ENCODE results near the gene ZBTB8B. TPM values are rescaled to one million over a fixed set of nuclear protein-coding genes. Genes with fewer than 3 reads are reported as not detected.
"Not testable (repeated sequence)": the region's sequence is repeated elsewhere in the genome, so short reads cannot be mapped to it uniquely, and the experiment has no call there.

ZBTB8B gene
- polyA plus RNA-seq, 5 donors: 0.92 to 2.0 (median 1.4) TPM

- DNase-seq: no peak
Observed at GRCh38 chr1:32468791-32469190, 3.9 kb downstream of the ZBTB8B start.

GRCh38 chr1:32470431-32470830 lies 5.6 kb downstream of the ZBTB8B start:
- DNase-seq: peak in 1 of 2 donors; percentile 12

DNA sequence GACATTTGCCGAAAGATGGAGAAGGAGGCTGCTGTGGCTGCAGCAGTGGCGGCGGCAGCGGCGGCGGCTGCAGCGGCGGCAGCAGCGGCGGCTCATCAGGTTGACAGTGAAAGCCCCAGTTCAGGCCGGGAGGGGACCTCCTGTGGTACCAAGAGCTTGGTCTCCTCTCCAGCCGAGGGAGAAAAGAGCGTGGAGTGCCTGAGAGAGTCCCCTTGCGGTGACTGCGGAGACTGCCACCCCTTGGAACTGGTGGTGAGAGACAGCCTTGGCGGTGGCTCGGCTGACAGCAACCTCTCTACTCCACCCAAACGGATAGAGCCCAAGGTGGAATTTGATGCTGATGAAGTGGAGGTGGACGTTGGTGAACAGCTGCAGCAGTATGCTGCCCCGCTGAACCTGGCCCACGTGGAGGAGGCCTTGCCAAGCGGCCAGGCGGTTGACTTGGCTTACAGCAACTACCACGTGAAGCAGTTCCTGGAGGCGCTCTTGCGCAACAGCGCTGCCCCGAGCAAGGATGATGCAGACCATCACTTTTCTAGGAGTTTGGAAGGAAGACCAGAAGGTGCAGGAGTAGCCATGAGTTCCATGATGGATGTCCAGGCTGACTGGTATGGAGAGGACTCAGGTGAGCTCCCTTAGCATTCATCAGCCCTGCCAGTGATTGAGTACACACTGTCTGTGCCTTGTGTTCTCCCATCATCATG lies 6.3 kb downstream of the ZBTB8B start:
- DNase-seq: no peak

DNA sequence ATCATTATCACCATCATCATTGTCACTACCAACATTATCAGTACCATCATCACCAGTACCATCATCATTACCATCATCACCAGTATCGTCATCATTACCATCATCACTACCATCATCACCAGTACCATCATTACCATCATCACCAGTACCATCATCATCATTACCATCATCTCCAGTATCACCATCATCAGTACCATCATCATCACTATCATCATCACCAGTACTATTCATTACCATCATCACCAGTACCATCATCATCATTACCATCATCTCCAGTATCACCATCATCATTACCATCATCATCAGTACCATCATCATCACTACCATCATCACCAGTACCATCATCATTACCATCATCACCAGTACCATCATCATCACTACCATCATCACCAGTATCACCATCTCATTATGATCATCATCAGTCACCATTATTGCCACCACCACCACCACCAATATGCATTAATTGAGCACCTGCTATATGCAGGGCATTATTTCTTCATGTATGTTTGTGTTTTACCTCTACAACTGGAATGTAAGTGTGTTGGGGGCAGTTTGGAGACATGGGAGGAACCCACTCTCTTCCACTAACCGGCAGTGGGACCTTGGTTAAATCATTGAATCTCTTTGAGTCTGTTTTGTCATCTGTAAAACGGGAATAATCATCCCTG lies 7.0 kb downstream of the ZBTB8B start:
- DNase-seq: no peak

DNA sequence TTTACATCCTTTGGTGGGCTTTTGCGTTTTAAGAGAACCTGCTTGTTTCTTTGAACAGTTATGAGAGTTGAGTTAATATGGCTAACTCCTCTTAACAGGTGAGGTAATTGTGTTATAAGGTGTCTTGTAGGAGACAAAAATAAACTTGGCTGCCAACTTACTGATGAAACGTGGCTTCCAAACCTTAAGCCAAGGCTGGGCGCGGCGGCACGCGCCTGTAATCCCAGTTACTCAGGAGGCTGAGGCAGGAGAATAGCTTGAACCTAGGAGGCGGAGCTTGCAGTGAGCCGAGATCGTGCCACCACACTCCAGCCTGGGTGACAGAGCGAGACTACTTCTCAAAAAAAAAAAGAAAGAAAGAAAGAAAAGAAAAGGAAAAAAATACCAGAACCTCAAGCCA lies 8.1 kb downstream of the ZBTB8B start:
- DNase-seq: not testable (repeated sequence)

DNA sequence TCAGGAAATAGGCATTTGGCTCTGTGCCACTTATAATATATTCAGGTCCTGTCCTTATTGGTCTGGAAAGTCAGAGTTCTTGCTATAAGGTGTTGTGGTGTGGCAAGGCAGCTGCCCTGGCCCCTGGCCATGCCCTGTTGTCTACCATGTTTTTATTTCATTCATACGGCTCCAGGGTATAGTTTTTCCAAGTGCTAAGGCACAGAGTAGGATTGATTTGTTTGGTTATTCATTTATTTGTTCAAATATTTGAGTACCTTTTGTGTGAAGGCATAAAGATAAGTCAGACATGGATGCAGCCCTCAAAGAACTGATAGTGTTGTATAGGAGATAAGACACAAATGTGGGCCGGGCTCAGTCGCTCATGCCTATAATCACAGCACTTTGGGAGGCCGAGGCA lies 10.1 kb downstream of the ZBTB8B start:
- no peak for DNase-seq

GRCh38 chr1:32480003-32480402 lies 15.1 kb downstream of the ZBTB8B start:
- no peak for DNase-seq

GRCh38 chr1:32480761-32481160 lies 15.9 kb downstream of the ZBTB8B start:
- DNase-seq: no peak

- DNase-seq: not testable (repeated sequence)
Observed at GRCh38 chr1:32481788-32482187, 16.9 kb downstream of the ZBTB8B start.

DNA sequence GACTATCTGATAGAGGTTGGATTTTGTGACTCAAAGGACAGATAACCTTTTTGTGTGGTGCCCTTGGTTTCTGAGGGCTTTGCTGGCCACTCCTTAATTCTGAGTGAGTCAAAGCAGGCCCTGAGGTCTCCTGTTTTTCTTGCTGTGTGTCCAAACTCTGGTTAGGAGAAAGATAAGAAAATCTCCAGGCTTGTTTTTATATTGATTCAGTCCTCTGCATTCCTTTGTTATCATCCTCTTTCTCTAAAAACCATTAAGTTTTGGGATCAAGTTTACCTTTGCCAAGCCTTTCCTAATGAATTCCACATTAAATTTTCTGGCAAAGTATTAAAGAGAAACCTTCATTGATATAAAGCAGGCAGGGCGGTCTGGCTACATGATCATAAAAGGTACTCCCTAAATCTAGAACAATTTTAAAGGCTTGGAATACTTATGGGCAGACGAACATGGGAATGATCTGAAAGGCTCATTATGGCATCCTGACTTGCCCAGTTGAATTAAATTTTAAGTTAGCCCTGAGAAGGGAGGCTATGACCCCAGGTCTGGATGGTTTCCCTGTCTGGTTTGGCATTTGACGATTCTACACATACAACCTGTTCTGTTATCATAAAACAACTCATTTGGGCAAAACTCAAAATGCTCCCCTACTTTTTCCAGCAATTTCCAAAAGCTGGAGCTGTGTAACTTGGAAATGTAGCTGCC lies 20.8 kb downstream of the ZBTB8B start:
- DNase-seq: no peak

GRCh38 chr1:32486463-32487113 lies 21.7 kb downstream of the ZBTB8B start:
- no peak for DNase-seq

DNA sequence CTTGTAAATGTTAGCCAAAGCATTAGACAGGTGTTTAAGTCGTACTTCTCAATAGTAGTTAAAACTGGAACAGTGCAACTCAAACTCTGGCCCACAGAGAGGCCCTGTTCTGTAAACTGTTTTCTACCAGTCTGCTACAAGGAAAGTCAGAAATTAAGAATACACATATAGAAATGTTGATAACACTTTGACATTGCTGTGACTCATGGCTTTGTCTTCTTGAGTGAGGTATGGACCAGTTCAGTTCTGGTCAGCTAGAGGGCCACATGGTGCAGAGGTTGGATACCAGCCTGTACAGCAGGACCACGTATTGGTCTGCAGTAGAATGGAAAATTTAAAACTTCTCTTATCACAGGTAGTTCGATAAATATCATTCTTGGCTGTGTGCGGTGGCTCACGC lies 22.3 kb downstream of the ZBTB8B start:
- no peak for DNase-seq

DNA sequence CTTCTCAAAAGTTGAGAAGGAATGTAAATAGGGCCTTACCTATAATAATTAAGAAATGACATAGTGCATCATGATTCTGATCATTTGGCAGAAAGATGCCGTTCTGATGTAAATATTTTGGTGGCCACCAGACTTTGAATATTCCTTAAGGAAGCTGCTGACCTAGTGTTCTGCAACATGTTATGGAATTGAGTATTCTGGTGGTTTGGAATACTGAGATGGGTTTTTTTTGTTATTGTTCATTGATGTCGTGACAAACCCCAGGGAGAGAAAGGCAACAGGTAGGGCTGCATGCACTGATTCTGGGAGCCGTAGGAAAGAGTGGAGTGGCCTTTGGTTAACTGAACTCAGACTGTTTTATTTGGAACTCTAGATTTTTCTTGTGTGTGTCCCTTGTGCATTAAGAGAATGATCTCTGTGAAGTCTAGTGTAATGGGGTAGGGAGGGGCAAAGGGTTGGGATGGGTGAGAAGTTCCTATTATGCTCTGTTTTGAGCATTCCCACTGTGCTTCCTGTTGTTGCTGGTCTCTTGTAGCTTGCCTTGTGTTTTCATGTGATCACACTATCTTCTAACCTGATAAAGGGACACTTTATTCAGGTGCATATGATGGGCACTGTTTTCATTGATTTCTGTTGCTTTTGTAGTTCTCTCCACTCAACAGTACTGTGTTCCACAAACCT lies 25.0 kb downstream of the ZBTB8B start:
- no peak for DNase-seq

DNA sequence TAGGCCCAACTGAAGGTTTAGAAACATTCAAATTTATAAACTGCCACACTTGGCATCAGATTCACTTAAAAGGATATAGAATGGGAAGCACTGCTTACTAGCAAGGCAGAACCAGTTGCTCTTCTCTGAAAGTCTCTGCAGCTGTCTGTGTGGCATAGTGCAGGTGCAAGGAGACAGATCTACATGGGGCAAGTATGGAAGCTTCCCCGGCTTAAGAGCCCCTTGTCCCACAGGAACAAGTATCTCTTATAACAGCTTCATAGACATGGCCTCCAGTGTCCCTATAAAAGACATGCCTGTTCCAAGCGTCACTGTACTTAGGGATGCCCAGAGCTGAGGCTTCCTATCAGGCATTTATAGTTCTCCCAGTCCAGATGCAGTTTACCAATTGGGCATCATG lies 26.5 kb downstream of the ZBTB8B start:
- DNase-seq: no peak

DNA sequence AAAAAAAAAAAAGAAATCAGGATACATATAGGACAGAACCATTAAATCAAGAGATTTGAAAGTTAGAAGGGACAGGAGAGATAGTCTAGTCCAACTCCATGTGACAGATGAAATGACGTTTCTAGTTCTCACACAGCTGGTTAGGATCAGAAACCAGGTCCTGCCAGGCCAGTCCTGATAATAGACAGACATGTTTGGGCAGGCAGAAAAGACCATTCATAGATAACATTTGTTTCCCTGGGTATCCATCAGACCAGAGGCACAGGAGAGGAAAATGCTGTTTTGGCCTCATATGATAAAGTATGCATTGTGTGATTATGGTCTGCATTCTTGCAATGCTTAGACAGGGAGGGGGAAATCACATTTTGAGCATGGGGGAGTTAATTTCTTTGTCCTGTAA lies 29.3 kb downstream of the ZBTB8B start:
- DNase-seq: no peak

DNA sequence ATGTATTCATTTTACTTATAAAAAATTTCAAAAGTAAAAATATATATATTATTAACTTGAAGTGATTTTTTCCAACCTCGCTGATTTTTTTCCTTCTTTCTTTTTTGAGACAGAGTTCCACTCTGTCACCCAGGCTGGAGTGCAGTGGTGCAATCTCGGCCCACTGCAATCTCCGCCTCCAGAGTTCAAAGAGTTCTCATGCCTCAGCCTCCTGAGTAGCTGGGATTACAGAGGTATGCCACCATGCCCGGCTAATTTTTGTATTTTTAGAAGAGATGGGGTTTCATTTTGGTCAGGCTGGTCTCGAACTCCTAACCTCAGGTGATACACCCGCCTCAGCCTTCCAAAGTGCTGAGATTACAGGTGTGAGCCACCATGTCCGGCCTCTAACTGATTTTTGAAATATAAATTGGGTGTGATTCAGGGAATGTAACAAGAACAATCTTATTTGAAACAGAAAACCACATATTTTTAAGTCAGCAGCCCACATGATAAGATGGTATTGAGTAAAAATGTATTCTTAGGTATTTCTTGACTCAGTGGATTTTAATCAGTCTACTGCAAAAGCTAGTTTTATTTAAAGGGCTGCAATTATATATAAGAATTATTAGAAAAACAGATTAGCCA lies 30.0 kb downstream of the ZBTB8B start:
- DNase-seq: no peak

GRCh38 chr1:32496127-32496526 lies 31.3 kb downstream of the ZBTB8B start:
- peak; percentile 15 to 24 for DNase-seq

GRCh38 chr1:32498751-32499150 lies 33.9 kb downstream of the ZBTB8B start:
- no peak for DNase-seq

DNA sequence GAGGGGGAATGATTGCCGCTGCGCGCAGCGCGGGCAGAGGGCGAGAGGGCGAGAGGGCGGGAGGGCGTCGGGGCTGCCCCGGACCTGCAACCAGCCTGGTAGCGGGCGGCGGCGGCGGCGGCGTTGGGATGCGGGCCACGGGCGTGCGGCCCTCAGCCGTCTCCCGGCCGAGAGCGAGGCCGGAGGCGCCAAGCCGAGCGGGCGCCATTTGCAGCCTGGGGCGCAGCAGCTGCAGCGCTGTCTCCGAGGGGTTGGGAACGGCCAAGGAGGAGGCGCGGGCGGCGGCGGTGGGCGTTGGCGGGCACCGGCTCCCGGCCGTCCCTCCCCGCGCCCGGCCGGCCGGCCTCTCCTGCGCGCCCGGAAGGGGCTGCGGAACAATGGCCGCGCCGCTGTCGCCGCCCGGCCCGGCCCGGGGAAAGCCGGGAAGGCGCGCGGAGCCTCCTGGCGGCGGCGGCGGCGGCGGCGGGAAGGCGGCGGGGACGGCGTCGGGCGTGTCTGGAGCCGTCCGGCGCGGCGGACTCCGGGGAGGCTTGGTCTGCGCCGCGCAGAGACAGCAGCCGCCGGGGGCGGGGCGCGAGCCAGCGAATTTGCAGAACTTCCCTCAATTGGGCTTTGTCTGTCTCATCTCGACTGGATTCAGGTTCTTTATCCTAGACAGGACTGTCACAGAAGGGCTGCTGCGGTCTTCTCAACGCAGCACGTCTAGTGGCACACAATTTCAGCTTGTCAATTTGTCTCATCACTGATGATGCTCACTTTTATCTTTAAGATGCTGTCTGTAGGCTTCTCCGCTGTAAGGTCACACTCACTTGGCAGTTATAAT lies 35.7 kb downstream of the ZBTB8B start:
- DNase-seq: peak; percentile 23 to 43

GRCh38 chr1:32501865-32502264 lies 37.0 kb downstream of the ZBTB8B start:
- no peak for DNase-seq
